Chondrocyte (in vitro differentiated cells): Measurements from ENCODE around the gene PRSS22. TPM values are rescaled to one million over a fixed set of nuclear protein-coding genes. Genes with fewer than 3 reads are reported as not detected.

ENCODE experiments used
- DNase-seq: peaks from one replicate; pipeline ENCODE4 v3.0.0; 2021; ENCODE audit warnings: mixed read lengths, low spot score
- H3K27ac Mint-ChIP-seq: one replicate; pipeline ENCODE4 v1.8.0; 2021; ENCODE audit warnings: mild to moderate bottlenecking, moderate library complexity, mixed read lengths; ENCODE audit not compliant: unreplicated experiment
- H3K27me3 Mint-ChIP-seq: 2 replicates; pipeline ENCODE4 v1.8.0; 2021; ENCODE audit warnings: low read depth, mixed read lengths
- H3K36me3 Mint-ChIP-seq: 2 replicates; pipeline ENCODE4 v1.8.0; 2021; ENCODE audit warnings: low read depth, mixed read lengths
- H3K4me1 Mint-ChIP-seq: 2 replicates; pipeline ENCODE4 v1.8.0; 2021; ENCODE audit warnings: low read depth, mild to moderate bottlenecking, mixed read lengths
- H3K4me3 Mint-ChIP-seq: one replicate; pipeline ENCODE4 v1.8.0; 2021; ENCODE audit warnings: mild to moderate bottlenecking, moderate library complexity, mixed read lengths; ENCODE audit not compliant: unreplicated experiment
- H3K9me3 Mint-ChIP-seq: 2 replicates; pipeline ENCODE4 v1.8.0; 2021; ENCODE audit warnings: low read depth, mixed read lengths
- CTCF ChIP-seq: fragments of 200-600 bp; sonication (generic); IDR thresholded peaks from 2 replicates; pipeline ENCODE4 v1.5.0; 2021; ENCODE audit warnings: antibody characterized with exemption, mild to moderate bottlenecking, moderate library complexity
- total RNA-seq: library from RNA; stranded (reverse); gene quantifications from 3 replicates; pipeline ENCODE4 v1.2.1, GENCODE V29; 2021

The PRSS22 gene
- total RNA-seq, 1 donor from 2014 or later: not detected

GRCh38 chr16:2879854-2880508, 22.0 kb upstream of the PRSS22 start:
- H3K36me3 Mint-ChIP-seq: no peaks in the 10 kb centered on the region
- no peak for DNase-seq
- H3K4me1 Mint-ChIP-seq: peaks cover 9% of the 10 kb centered on the region
- TF ChIP-seq CTCF: no peak
- no peaks in the 10 kb centered on the region for H3K27me3 Mint-ChIP-seq
- H3K27ac Mint-ChIP-seq: no peak overlapping the region
- H3K9me3 Mint-ChIP-seq: no peaks in the 10 kb centered on the region
- no peak overlapping the region for H3K4me3 Mint-ChIP-seq

DNA sequence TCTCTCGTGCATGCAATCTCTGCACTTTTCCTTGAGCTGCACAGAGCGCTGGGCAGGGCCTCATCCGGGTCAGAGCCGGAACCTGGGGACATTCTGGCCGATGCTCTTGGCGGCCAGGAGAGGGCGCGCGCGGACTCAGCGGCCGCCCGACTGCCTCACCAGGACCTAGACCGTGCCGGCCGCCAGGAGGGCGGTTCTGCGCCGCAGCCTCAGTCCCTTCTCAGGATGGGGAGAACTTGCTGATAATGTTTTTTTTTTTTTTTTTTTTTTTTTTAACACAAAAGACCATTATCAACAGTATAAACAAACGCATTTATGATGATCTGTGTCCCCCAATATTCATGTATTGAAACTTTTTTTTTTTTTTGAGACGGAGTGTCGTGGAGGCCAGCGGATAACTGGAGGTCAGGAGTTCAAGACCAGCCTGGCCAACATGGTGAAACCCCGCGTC, 17.0 kb upstream of the PRSS22 start:
- no peak overlapping the region for H3K4me3 Mint-ChIP-seq
- TF ChIP-seq CTCF: peak; percentile 93
- peaks cover 4% of the 10 kb centered on the region for H3K27me3 Mint-ChIP-seq
- H3K27ac Mint-ChIP-seq: no peak overlapping the region
- H3K36me3 Mint-ChIP-seq: no peaks in the 10 kb centered on the region
- no peak for DNase-seq
- no peaks in the 10 kb centered on the region for H3K9me3 Mint-ChIP-seq
- no peaks in the 10 kb centered on the region for H3K4me1 Mint-ChIP-seq

DNA sequence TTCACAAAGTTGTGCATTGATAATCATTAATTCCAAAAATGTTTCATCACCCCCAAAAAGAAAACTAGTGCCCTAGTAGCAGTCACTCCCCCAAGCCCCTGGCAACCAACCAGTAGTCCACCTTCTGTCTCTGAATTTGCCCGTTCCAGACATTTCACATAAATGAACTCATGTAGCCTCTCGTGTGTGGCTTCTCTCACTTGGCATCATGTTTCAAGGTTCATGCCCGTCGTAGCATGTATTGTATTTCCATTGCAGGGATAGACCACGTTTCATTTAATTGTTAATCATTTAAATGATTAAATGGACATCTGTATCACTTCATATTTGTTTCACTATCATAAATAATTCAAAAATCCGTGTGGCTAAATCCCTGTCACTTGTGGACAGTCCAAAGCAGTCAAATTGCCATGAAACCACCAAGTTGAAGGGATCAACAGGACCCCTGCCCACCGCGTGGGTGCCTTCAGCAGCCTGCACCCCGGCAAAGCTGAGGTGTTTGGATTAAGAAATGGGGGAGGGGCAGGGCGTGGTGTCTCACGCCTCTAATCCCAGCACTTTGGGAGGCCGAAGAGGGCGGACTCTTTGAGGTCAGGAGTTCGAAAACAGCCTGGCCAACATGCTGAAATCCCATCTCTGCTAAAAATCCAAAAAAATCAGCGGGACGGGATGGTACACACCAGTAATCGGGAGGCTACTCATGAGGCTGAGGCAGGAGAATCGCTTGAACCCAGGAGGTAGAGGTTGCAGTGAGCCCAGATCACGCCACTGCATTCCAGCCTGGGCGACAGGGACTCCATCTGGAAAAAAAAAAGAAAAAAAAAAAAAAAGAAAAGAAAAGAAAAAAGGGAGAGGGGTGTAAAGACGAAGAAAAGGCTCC, 16.3 kb upstream of the PRSS22 start:
- H3K4me1 Mint-ChIP-seq: no peaks in the 10 kb centered on the region
- no peak for DNase-seq
- no peak overlapping the region for H3K4me3 Mint-ChIP-seq
- peaks cover 7% of the 10 kb centered on the region for H3K27me3 Mint-ChIP-seq
- no peak overlapping the region for H3K27ac Mint-ChIP-seq
- no peak for TF ChIP-seq CTCF
- H3K9me3 Mint-ChIP-seq: no peaks in the 10 kb centered on the region
- H3K36me3 Mint-ChIP-seq: no peaks in the 10 kb centered on the region

GRCh38 chr16:2871926-2872325, 14.0 kb upstream of the PRSS22 start:
- peaks cover 7% of the 10 kb centered on the region for H3K27me3 Mint-ChIP-seq
- no peak overlapping the region for H3K27ac Mint-ChIP-seq
- no peaks in the 10 kb centered on the region for H3K9me3 Mint-ChIP-seq
- no peak for TF ChIP-seq CTCF
- peaks cover 5% of the 10 kb centered on the region for H3K4me1 Mint-ChIP-seq
- no peak overlapping the region for H3K4me3 Mint-ChIP-seq
- DNase-seq: no peak
- H3K36me3 Mint-ChIP-seq: no peaks in the 10 kb centered on the region

- Mint-ChIP-seq H3K27me3 (peaks cover 19% of the 10 kb centered on the region), H3K9me3 (no peaks in the 10 kb centered on the region), H3K4me3 (peak overlapping the region; percentile 89), H3K4me1 (peaks cover 5% of the 10 kb centered on the region), H3K36me3 (no peaks in the 10 kb centered on the region), H3K27ac (peak overlapping the region; percentile 98)
- no peak for DNase-seq
- TF ChIP-seq CTCF: peak; percentile 99
Measured at GRCh38 chr16:2867987-2868789, 10.2 kb upstream of the PRSS22 start.
